GM18951 (cell line): ENCODE measurements around the gene ABL1.

ENCODE experiments used
- POLR2A ChIP-seq: IDR thresholded peaks from 4 replicates; pipeline ENCODE4 v1.6.1; 2011; ENCODE audit warnings: mild to moderate bottlenecking; ENCODE audit not compliant: insufficient read length, insufficient read depth; ENCODE audit errors: extremely low read depth
- in situ Hi-C: fragments of 300-500 bp; cut with MboI; formaldehyde crosslinking; loops from one replicate; pipeline ENCODE4 v1.12.0; 2022; ENCODE audit warnings: low sequenced_read_pairs, mixed read lengths, inconsistent platforms; ENCODE audit not compliant: unreplicated experiment

Gene ABL1

DNA sequence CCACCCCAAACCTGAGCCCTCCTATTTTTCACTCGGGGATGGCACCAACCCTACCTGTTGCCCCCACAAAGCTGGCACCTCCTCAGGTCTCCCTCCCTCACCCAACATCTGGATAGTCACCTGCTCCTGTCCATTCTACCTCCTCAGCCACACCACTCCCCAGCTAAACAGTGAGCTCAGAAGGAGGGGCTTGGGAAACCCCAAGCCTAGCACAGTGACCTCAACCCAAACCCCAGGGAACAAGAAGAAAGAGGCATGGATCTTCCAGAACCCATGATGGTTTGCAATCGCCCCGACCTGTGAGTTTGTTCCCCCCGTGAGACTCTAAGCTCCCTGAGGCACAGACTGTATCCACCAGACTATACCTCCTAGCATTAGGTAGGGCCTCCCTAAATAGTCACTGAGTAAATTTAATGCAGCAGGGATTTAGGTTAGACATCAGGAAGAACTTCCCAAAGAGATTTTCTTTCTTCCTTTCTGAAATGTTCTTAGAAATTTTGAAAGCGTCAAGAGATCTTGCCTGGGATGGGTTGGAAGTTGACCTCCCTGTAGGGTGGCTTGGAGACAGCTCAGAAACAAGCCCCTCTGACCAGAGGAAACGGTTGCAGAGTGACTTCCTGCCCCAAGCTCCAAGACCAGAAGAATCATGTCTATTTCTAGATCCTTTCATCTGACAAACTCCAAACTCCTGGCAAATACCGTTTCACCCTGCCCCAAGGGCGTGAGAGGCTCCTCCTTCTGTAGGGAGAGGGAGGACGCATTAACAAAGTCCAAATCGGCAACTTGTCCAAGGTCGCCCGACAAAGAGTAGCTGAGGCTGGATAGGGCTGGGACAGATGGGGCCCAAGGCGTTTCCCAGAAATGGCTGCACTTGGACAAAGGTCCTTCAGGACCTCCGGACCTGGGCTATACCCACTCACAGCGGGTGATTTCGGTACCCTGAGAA lies 99.9 kb downstream of the ABL1 start:
- no peak for TF ChIP-seq POLR2A
- in situ Hi-C loops: loop anchor here (5.0 kb wide), 1 partner anchor 228 kb away; no protein-coding TSS in a partner anchor

DNA sequence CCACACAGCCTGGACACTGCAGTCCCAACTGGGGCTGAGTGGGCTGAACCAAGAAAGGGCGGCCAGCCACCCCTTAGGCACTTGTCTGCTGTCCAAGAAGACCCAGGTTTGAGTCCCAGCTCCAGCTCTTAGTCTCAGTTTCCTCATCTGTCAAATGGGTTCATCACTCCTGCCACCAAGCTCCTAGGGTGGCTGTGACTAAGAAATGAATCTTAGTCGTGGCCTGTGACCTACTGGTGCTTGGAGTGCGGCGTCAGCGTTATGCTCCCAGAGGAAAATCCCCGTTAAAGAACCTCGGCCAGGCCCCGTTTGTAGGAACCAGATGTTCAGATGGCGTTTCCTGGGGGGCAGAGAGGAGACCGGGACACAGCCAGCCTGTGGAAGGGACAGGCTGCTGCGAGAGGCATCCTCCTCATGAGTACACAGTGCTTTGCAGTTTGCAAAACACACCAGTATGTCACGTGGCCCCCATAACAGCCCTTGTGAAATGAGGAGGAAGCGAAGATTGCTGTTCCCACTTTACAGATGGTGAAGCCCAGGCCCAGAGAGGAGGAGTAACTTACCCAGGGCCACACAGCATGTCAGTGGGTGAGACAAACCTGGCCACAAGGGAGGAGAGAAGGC lies 100.7 kb downstream of the ABL1 start:
- TF ChIP-seq POLR2A: no peak
- in situ Hi-C loops: loop anchor here (5.0 kb wide), 1 partner anchor 228 kb away; no protein-coding TSS in a partner anchor

DNA sequence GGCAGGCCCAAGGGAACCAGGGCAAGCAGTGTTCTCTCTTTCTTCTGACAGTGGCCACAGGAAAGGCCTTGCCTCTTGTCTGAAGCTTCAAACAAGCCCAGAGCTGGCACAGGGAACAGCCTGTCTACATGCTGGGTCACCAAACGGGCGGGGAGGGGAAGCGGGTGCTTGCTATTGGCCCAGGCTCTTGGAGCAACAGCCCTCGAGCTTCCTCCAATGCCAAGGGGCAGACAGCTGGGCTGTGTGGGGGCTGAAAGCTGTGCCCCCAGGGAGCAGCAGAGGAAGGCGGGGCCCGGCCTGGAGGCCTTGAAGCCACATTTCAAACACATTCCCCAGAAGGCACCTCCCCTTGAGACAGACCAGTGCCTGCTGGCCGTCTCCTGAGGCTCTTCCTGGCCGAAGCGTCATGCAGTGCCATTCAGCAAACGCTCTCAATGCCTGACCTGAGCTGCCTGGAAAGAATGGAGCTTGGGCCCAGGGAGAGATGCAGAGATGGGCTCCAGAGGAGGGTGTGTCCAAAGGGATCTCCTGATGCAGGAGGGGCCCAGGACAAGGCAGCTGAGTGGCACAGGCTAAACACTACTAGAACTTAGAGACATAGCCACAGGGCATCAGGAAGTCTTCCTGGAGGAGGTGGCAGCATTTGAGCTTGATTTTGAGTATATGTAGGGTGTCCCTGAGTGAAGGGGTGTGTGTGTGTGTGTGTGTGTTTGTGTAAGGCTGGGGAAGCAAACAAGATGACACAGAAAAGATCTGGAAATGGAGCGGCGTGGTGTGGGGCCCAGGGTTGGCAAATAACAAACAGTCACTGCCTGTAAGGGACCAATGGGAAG lies 101.4 kb downstream of the ABL1 start:
- TF ChIP-seq POLR2A: no peak
- in situ Hi-C loops: loop anchor here (5.0 kb wide), 1 partner anchor 229 kb away; no protein-coding TSS in a partner anchor
